Chondrocyte (in vitro differentiated cells): Measurements from ENCODE around the gene LDB2. TPM values are rescaled to one million over a fixed set of nuclear protein-coding genes. Genes with fewer than 3 reads are reported as not detected.

Source experiments
- DNase-seq: peaks from one replicate; pipeline ENCODE4 v3.0.0; 2021; ENCODE audit warnings: mixed read lengths, low spot score
- H3K27ac Mint-ChIP-seq: one replicate; pipeline ENCODE4 v1.8.0; 2021; ENCODE audit warnings: mild to moderate bottlenecking, moderate library complexity, mixed read lengths; ENCODE audit not compliant: unreplicated experiment
- H3K27me3 Mint-ChIP-seq: 2 replicates; pipeline ENCODE4 v1.8.0; 2021; ENCODE audit warnings: low read depth, mixed read lengths
- H3K36me3 Mint-ChIP-seq: 2 replicates; pipeline ENCODE4 v1.8.0; 2021; ENCODE audit warnings: low read depth, mixed read lengths
- H3K4me1 Mint-ChIP-seq: 2 replicates; pipeline ENCODE4 v1.8.0; 2021; ENCODE audit warnings: low read depth, mild to moderate bottlenecking, mixed read lengths
- H3K4me3 Mint-ChIP-seq: one replicate; pipeline ENCODE4 v1.8.0; 2021; ENCODE audit warnings: mild to moderate bottlenecking, moderate library complexity, mixed read lengths; ENCODE audit not compliant: unreplicated experiment
- H3K9me3 Mint-ChIP-seq: 2 replicates; pipeline ENCODE4 v1.8.0; 2021; ENCODE audit warnings: low read depth, mixed read lengths
- CTCF ChIP-seq: fragments of 200-600 bp; sonication (generic); IDR thresholded peaks from 2 replicates; pipeline ENCODE4 v1.5.0; 2021; ENCODE audit warnings: antibody characterized with exemption, mild to moderate bottlenecking, moderate library complexity
- total RNA-seq: library from RNA; stranded (reverse); gene quantifications from 3 replicates; pipeline ENCODE4 v1.2.1, GENCODE V29; 2021

The LDB2 gene
- total RNA-seq, 1 donor from 2014 or later: 2.0 TPM

GRCh38 chr4:16809064-16809463 is 89.4 kb downstream of the LDB2 start:
- Mint-ChIP-seq H3K9me3 (peaks cover 5% of the 10 kb centered on the region), H3K27ac (no peak overlapping the region), H3K4me1 (no peaks in the 10 kb centered on the region), H3K36me3 (no peaks in the 10 kb centered on the region), H3K27me3 (no peaks in the 10 kb centered on the region), H3K4me3 (no peak overlapping the region)
- TF ChIP-seq CTCF: no peak
- DNase-seq: no peak

GRCh38 chr4:16807355-16807754 is 91.1 kb downstream of the LDB2 start:
- H3K36me3 Mint-ChIP-seq: no peaks in the 10 kb centered on the region

GRCh38 chr4:16804581-16804980 is 93.9 kb downstream of the LDB2 start:
- Mint-ChIP-seq H3K4me1 (no peaks in the 10 kb centered on the region), H3K9me3 (peaks cover 5% of the 10 kb centered on the region), H3K27me3 (no peaks in the 10 kb centered on the region), H3K36me3 (no peaks in the 10 kb centered on the region), H3K4me3 (no peak overlapping the region), H3K27ac (no peak overlapping the region)
- TF ChIP-seq CTCF: no peak
- DNase-seq: no peak

More at GRCh38 chr4:16807355-16807754, 91.1 kb downstream of the LDB2 start:
- Mint-ChIP-seq H3K27me3 (no peaks in the 10 kb centered on the region), H3K9me3 (peaks cover 5% of the 10 kb centered on the region), H3K4me3 (no peak overlapping the region), H3K27ac (no peak overlapping the region), H3K4me1 (no peaks in the 10 kb centered on the region)
- no peak for TF ChIP-seq CTCF
- DNase-seq: no peak

- H3K4me1 Mint-ChIP-seq: no peaks in the 10 kb centered on the region
- no peaks in the 10 kb centered on the region for H3K36me3 Mint-ChIP-seq
- TF ChIP-seq CTCF: no peak
- H3K27ac Mint-ChIP-seq: no peak overlapping the region
- H3K27me3 Mint-ChIP-seq: no peaks in the 10 kb centered on the region
- H3K4me3 Mint-ChIP-seq: no peak overlapping the region
- no peak for DNase-seq
- peaks cover 5% of the 10 kb centered on the region for H3K9me3 Mint-ChIP-seq
Observed at GRCh38 chr4:16802044-16802443, 96.4 kb downstream of the LDB2 start.

GRCh38 chr4:16801356-16801755 is 97.1 kb downstream of the LDB2 start:
- H3K4me1 Mint-ChIP-seq: no peaks in the 10 kb centered on the region
- TF ChIP-seq CTCF: no peak
- no peak overlapping the region for H3K27ac Mint-ChIP-seq
- no peaks in the 10 kb centered on the region for H3K27me3 Mint-ChIP-seq
- no peak overlapping the region for H3K4me3 Mint-ChIP-seq
- DNase-seq: no peak
- peaks cover 5% of the 10 kb centered on the region for H3K9me3 Mint-ChIP-seq
- no peaks in the 10 kb centered on the region for H3K36me3 Mint-ChIP-seq
